Activated T-cell treated with anti-CD3 and anti-CD28 coated beads for 1 hour (primary cell): Measurements from ENCODE around the gene TXNDC16.
"Not testable (repeated sequence)": the region's sequence is repeated elsewhere in the genome, so short reads cannot be mapped to it uniquely, and the experiment has no call there.

Experiments used
- DNase-seq: peaks from one replicate; pipeline ENCODE4 v3.0.0-alpha.2; 2020; ENCODE audit warnings: low read depth

Gene TXNDC16

GRCh38 chr14:52545584-52546317 is 6.6 kb downstream of the TXNDC16 start:
- no peak for DNase-seq

GRCh38 chr14:52538623-52539022 is 13.7 kb downstream of the TXNDC16 start:
- no peak for DNase-seq

GRCh38 chr14:52536269-52536668 is 16.0 kb downstream of the TXNDC16 start:
- no peak for DNase-seq

GRCh38 chr14:52531481-52531880 is 20.8 kb downstream of the TXNDC16 start:
- no peak for DNase-seq

- DNase-seq: no peak
These were observed 25.3 kb downstream of the TXNDC16 start for GRCh38 chr14:52527052-52527451.

GRCh38 chr14:52522581-52523345 is 29.5 kb downstream of the TXNDC16 start:
- DNase-seq: no peak

GRCh38 chr14:52522033-52522432 is 30.3 kb downstream of the TXNDC16 start:
- DNase-seq: no peak

- no peak for DNase-seq
These were observed 38.1 kb downstream of the TXNDC16 start for GRCh38 chr14:52514046-52514811.

GRCh38 chr14:52513249-52513648 is 39.1 kb downstream of the TXNDC16 start:
- no peak for DNase-seq

- no peak for DNase-seq
These were observed 57.9 kb downstream of the TXNDC16 start for GRCh38 chr14:52494444-52494843.

GRCh38 chr14:52485350-52485960 is 66.8 kb downstream of the TXNDC16 start:
- no peak for DNase-seq

GRCh38 chr14:52481864-52482263 is 70.4 kb downstream of the TXNDC16 start:
- no peak for DNase-seq

GRCh38 chr14:52473557-52473956 is 78.7 kb downstream of the TXNDC16 start:
- DNase-seq: no peak

- DNase-seq: no peak
These were observed 79.6 kb downstream of the TXNDC16 start for GRCh38 chr14:52472728-52473127.

- not testable (repeated sequence) for DNase-seq
These were observed 80.1 kb downstream of the TXNDC16 start for GRCh38 chr14:52472251-52472650.

GRCh38 chr14:52467515-52468266 is 84.6 kb downstream of the TXNDC16 start:
- DNase-seq: no peak

GRCh38 chr14:52464175-52464574 is 88.1 kb downstream of the TXNDC16 start:
- no peak for DNase-seq

GRCh38 chr14:52463375-52463774 is 88.9 kb downstream of the TXNDC16 start:
- no peak for DNase-seq

GRCh38 chr14:52461721-52462120 is 90.6 kb downstream of the TXNDC16 start:
- DNase-seq: no peak

- DNase-seq: no peak
These were observed 93.6 kb downstream of the TXNDC16 start for GRCh38 chr14:52458721-52459085.

GRCh38 chr14:52457411-52457810 is 94.9 kb downstream of the TXNDC16 start:
- DNase-seq: no peak
